Neural cell (in vitro differentiated cells): Measurements from ENCODE around the gene LORICRIN. TPM values are rescaled to one million over a fixed set of nuclear protein-coding genes. Genes with fewer than 3 reads are reported as not detected.

ENCODE experiments used
- H2AFZ ChIP-seq: fragments of 200-600, 300-800 bp; sonication (generic), shearing (Covaris generic); 2 replicates; pipeline ENCODE4 v1.6.0; 2014; ENCODE audit warnings: low read depth, mild to moderate bottlenecking, antibody characterized with exemption, low read length, moderate library complexity
- H3F3A ChIP-seq: fragments of 200-600 bp; shearing (Covaris generic); 2 replicates; pipeline ENCODE4 v1.6.1; 2016; ENCODE audit warnings: mild to moderate bottlenecking, moderate library complexity, mixed read lengths, antibody characterized with exemption, low read length; ENCODE audit not compliant: insufficient read depth, poor library complexity, severe bottlenecking
- H3K27ac ChIP-seq: fragments of 200-600, 300-800 bp; sonication (generic), shearing (Covaris generic); 2 replicates; pipeline ENCODE4 v1.5.1; 2014; ENCODE audit warnings: mild to moderate bottlenecking, low read length, moderate library complexity
- H3K27me3 ChIP-seq: fragments of 300-800, 200-600 bp; sonication (generic), shearing (Covaris generic); 2 replicates; pipeline ENCODE4 v1.6.0; 2014; ENCODE audit warnings: mild to moderate bottlenecking, low read depth, low read length, moderate library complexity; ENCODE audit not compliant: insufficient read depth
- H3K36me3 ChIP-seq: fragments of 300-800, 200-600 bp; sonication (generic), shearing (Covaris generic); 2 replicates; pipeline ENCODE4 v1.5.1; 2014; ENCODE audit warnings: mild to moderate bottlenecking, antibody characterized with exemption, low read length, moderate library complexity; ENCODE audit not compliant: insufficient read depth
- H3K4me2 ChIP-seq: fragments of 300-800, 200-600 bp; sonication (generic), shearing (Covaris generic); 2 replicates; pipeline ENCODE4 v1.6.0; 2014; ENCODE audit warnings: mild to moderate bottlenecking, low read length
- H3K4me3 ChIP-seq: fragments of 300-800, 200-600 bp; sonication (generic), shearing (Covaris generic); 2 replicates; pipeline ENCODE4 v1.5.1; 2014; ENCODE audit warnings: mild to moderate bottlenecking, low read length, moderate library complexity
- H3K79me2 ChIP-seq: fragments of 200-600 bp; shearing (Covaris generic); replicated peaks from 2 replicates; pipeline ENCODE4 v1.6.0; 2014; ENCODE audit warnings: mild to moderate bottlenecking, low read length, moderate library complexity; ENCODE audit not compliant: insufficient read depth
- H3K9ac ChIP-seq: fragments of 300-800, 200-600 bp; sonication (generic), shearing (Covaris generic); 2 replicates; pipeline ENCODE4 v1.6.1; 2016; ENCODE audit warnings: mild to moderate bottlenecking, low read length, mixed read lengths
- H3K9me2 ChIP-seq: fragments of 200-600 bp; shearing (Covaris generic); 2 replicates; pipeline ENCODE4 v1.6.1; 2016; ENCODE audit warnings: mild to moderate bottlenecking, low read length, mixed read lengths; ENCODE audit not compliant: insufficient read depth
- H3K9me3 ChIP-seq: fragments of 200-600, 300-800 bp; sonication (generic), shearing (Covaris generic); 2 replicates; pipeline ENCODE4 v1.6.1; 2016; ENCODE audit warnings: mild to moderate bottlenecking, mixed run types, low read length, moderate library complexity, mixed read lengths
- H4K20me1 ChIP-seq: fragments of 200-600 bp; shearing (Covaris generic); 2 replicates; pipeline ENCODE4 v1.6.1; 2016; ENCODE audit warnings: mild to moderate bottlenecking, mixed run types; ENCODE audit not compliant: insufficient read depth
- CTCF ChIP-seq: fragments of 450-650 bp; IDR thresholded peaks from 2 replicates; pipeline ENCODE4 v1.5.1; 2014; ENCODE audit warnings: antibody characterized with exemption, mild to moderate bottlenecking, moderate library complexity; ENCODE audit not compliant: poor library complexity, severe bottlenecking
- EP300 ChIP-seq: fragments of 450-650 bp; conservative IDR thresholded peaks from 2 replicates; pipeline ENCODE4 v1.6.1; 2014; ENCODE audit warnings: antibody characterized with exemption, mild to moderate bottlenecking, moderate library complexity; ENCODE audit not compliant: poor library complexity, severe bottlenecking
- EZH2 ChIP-seq: fragments of 200-600, 300-800 bp; shearing (Covaris generic), sonication (generic); IDR thresholded peaks from 2 replicates; pipeline ENCODE4 v1.6.1; 2014; ENCODE audit warnings: antibody characterized with exemption, low read length, borderline replicate concordance, mild to moderate bottlenecking; ENCODE audit not compliant: insufficient read depth, poor library complexity, severe bottlenecking
- MXI1 ChIP-seq: fragments of 450-650 bp; conservative IDR thresholded peaks from 2 replicates; pipeline ENCODE4 v1.6.1; 2014; ENCODE audit warnings: antibody characterized with exemption, mild to moderate bottlenecking; ENCODE audit not compliant: poor library complexity, severe bottlenecking
- POLR2AphosphoS5 ChIP-seq: IDR thresholded peaks from 2 replicates; pipeline ENCODE4 v1.6.1; 2012
- RAD21 ChIP-seq: fragments of 450-650 bp; conservative IDR thresholded peaks from 2 replicates; pipeline ENCODE4 v1.6.1; 2014; ENCODE audit warnings: antibody characterized with exemption, mild to moderate bottlenecking, moderate library complexity
- REST ChIP-seq: IDR thresholded peaks from 2 replicates; pipeline ENCODE4 v1.6.1; 2012; ENCODE audit warnings: borderline replicate concordance
- SMC3 ChIP-seq: fragments of 450-650 bp; conservative IDR thresholded peaks from 2 replicates; pipeline ENCODE4 v1.6.1; 2014; ENCODE audit warnings: antibody characterized with exemption, mild to moderate bottlenecking, moderate library complexity; ENCODE audit not compliant: poor library complexity
- TAF1 ChIP-seq: IDR thresholded peaks from 2 replicates; pipeline ENCODE4 v1.6.1; 2012; ENCODE audit warnings: low read depth
- polyA plus RNA-seq: library from polyadenylated mRNA; depleted of rRNA; stranded (reverse); fragments of >200 nt; gene quantifications from 2 replicates; pipeline ENCODE4 v1.2.3, GENCODE V29; 2014

The LORICRIN gene
- polyA plus RNA-seq, 1 donor from 2014 or later = 1.3 TPM

GRCh38 chr1:153251087-153251486, 8.4 kb upstream of the LORICRIN start:
- Histone ChIP-seq H2AFZ (no peak overlapping the region), H3K9me2 (no peaks in the 10 kb centered on the region), H4K20me1 (no peaks in the 10 kb centered on the region), H3K36me3 (no peaks in the 10 kb centered on the region), H3K27ac (no peak overlapping the region), H3K79me2 (no peaks in the 10 kb centered on the region), H3F3A (no peaks in the 10 kb centered on the region), H3K9ac (no peak overlapping the region), H3K4me2 (no peak overlapping the region), H3K27me3 (no peaks in the 10 kb centered on the region), H3K9me3 (no peaks in the 10 kb centered on the region), H3K4me3 (no peak overlapping the region)
- TF ChIP-seq EP300 = no peak
- TF ChIP-seq MXI1 = no peak
- TF ChIP-seq POLR2AphosphoS5 = no peak
- no peak for TF ChIP-seq TAF1

- no peak for TF ChIP-seq CTCF
- no peak for TF ChIP-seq MXI1
- no peak for TF ChIP-seq EZH2
- TF ChIP-seq REST = no peak
- no peak for TF ChIP-seq POLR2AphosphoS5
- no peak for TF ChIP-seq RAD21
- TF ChIP-seq EP300 = no peak
- TF ChIP-seq SMC3 = no peak
- TF ChIP-seq TAF1 = no peak
- Histone ChIP-seq H3K9me3 (no peaks in the 10 kb centered on the region), H4K20me1 (no peaks in the 10 kb centered on the region), H3F3A (no peaks in the 10 kb centered on the region), H3K27me3 (no peaks in the 10 kb centered on the region), H3K4me2 (no peak overlapping the region), H3K4me3 (no peak overlapping the region), H3K27ac (no peak overlapping the region), H3K79me2 (no peaks in the 10 kb centered on the region), H2AFZ (no peak overlapping the region), H3K36me3 (no peaks in the 10 kb centered on the region), H3K9ac (no peak overlapping the region), H3K9me2 (no peaks in the 10 kb centered on the region)
Observed at GRCh38 chr1:153251562-153251961, 7.9 kb upstream of the LORICRIN start.

GRCh38 chr1:153251988-153252387, 7.5 kb upstream of the LORICRIN start:
- TF ChIP-seq RAD21 = no peak
- no peak for TF ChIP-seq MXI1
- no peak for TF ChIP-seq CTCF
- TF ChIP-seq TAF1 = no peak
- TF ChIP-seq SMC3 = no peak
- no peak for TF ChIP-seq EP300
- TF ChIP-seq POLR2AphosphoS5 = no peak
- no peak for TF ChIP-seq REST
- no peak for TF ChIP-seq EZH2
- no peaks in the 10 kb centered on the region for H4K20me1 ChIP-seq
- no peaks in the 10 kb centered on the region for H3K9me2 ChIP-seq
- H3K79me2 ChIP-seq = no peaks in the 10 kb centered on the region
- H3K27ac ChIP-seq = no peak overlapping the region
- H3F3A ChIP-seq = no peaks in the 10 kb centered on the region
- no peaks in the 10 kb centered on the region for H3K27me3 ChIP-seq
- no peak overlapping the region for H3K9ac ChIP-seq
- H3K9me3 ChIP-seq = no peaks in the 10 kb centered on the region
- H3K4me2 ChIP-seq = no peak overlapping the region
- no peak overlapping the region for H2AFZ ChIP-seq
- no peaks in the 10 kb centered on the region for H3K36me3 ChIP-seq
- H3K4me3 ChIP-seq = no peak overlapping the region
